Fibroblast of lung (primary cell): ENCODE data around the gene SACM1L.

Experiments used
- EZH2 ChIP-seq: IDR thresholded peaks from 2 replicates; pipeline ENCODE4 v1.5.1; 2012; ENCODE audit warnings: low read length, control low read depth, mild to moderate bottlenecking; ENCODE audit errors: missing control alignments
- TF ChIP-seq, protein P1 (sequence below), 2 donors: IDR thresholded peaks in 1 of 2; conservative IDR thresholded peaks in 1 of 2; 1 replicate in 1 of 2; 2 replicates in 1 of 2; pipeline ENCODE4 v1.5.1; 2011 to 2012; ENCODE audit warnings: low read length in 2 of 2, control low read depth in 1 of 2, inconsistent platforms in 1 of 2, low read depth in 1 of 2, mild to moderate bottlenecking in 1 of 2

- TF ChIP-seq, protein P1, sequence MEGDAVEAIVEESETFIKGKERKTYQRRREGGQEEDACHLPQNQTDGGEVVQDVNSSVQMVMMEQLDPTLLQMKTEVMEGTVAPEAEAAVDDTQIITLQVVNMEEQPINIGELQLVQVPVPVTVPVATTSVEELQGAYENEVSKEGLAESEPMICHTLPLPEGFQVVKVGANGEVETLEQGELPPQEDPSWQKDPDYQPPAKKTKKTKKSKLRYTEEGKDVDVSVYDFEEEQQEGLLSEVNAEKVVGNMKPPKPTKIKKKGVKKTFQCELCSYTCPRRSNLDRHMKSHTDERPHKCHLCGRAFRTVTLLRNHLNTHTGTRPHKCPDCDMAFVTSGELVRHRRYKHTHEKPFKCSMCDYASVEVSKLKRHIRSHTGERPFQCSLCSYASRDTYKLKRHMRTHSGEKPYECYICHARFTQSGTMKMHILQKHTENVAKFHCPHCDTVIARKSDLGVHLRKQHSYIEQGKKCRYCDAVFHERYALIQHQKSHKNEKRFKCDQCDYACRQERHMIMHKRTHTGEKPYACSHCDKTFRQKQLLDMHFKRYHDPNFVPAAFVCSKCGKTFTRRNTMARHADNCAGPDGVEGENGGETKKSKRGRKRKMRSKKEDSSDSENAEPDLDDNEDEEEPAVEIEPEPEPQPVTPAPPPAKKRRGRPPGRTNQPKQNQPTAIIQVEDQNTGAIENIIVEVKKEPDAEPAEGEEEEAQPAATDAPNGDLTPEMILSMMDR (conservative IDR thresholded peaks at IDR 0.05 in 1 of 2, IDR thresholded peaks at IDR 0.05 in 1 of 2; ENCODE audit: low read depth in 1 of 2, low read length in 2 of 2), result no peak
- TF ChIP-seq EZH2, result no peak
Observed at GRCh38 chr3:45687828-45688193, 1.4 kb upstream of the SACM1L start.
